IPS DF 19.7 (cell line): Measurements from ENCODE around the gene EPN1.
"Not testable (repeated sequence)": the region's sequence is repeated elsewhere in the genome, so short reads cannot be mapped to it uniquely, and the experiment has no call there.

ENCODE experiments used
- DNase-seq: peaks from one replicate; pipeline ENCODE4 v3.0.0-alpha.2; 2013; ENCODE audit warnings: low read depth, low spot score

EPN1 gene

GRCh38 chr19:55720214-55720746 is 45.3 kb downstream of the EPN1 start:
- DNase-seq: no peak

- no peak for DNase-seq
These were observed 45.8 kb downstream of the EPN1 start for GRCh38 chr19:55720801-55721200.

GRCh38 chr19:55723491-55723890 is 48.5 kb downstream of the EPN1 start:
- no peak for DNase-seq

- DNase-seq: not testable (repeated sequence)
These were observed 55.4 kb downstream of the EPN1 start for GRCh38 chr19:55730378-55730777.

- no peak for DNase-seq
These were observed 63.3 kb downstream of the EPN1 start, which contains the start of gene NLRP9 for GRCh38 chr19:55738302-55738701. Gene NLRP9 (minus strand): TSS chr19:55738402. CDS start chr19:55738374, 28 bp downstream.

- DNase-seq: no peak
These were observed 75.7 kb downstream of the EPN1 start for GRCh38 chr19:55750715-55751114.

- no peak for DNase-seq
These were observed 78.4 kb downstream of the EPN1 start for GRCh38 chr19:55753401-55753800.

GRCh38 chr19:55756808-55757207 is 81.8 kb downstream of the EPN1 start:
- not testable (repeated sequence) for DNase-seq

- not testable (repeated sequence) for DNase-seq
These were observed 83.8 kb downstream of the EPN1 start, which contains the start of gene RFPL4A for GRCh38 chr19:55758797-55759196. Gene RFPL4A (plus strand): TSS chr19:55759097. CDS start chr19:55761801, 2,704 bp downstream.
